NCI-H2227 (cell line): ENCODE measurements around the gene CIAO3.

Experiments
- DNase-seq: peaks from one replicate; lab custom pipeline; 2025; ENCODE audit not compliant: unreplicated experiment; lab: John Stamatoyannopoulos, UW

CIAO3 gene

GRCh38 chr16:679814-680624, 60.8 kb downstream of the CIAO3 start, which contains the start of gene STUB1:
STUB1 (plus strand) TSS chr16:680410; CDS start chr16:680526, 116 bp downstream.
- peak; percentile 96 for DNase-seq
